ENCODE results near the gene DOLPP1. TPM values are rescaled to one million over a fixed set of nuclear protein-coding genes. Genes with fewer than 3 reads are reported as not detected.

Gene DOLPP1
- polyA plus RNA-seq, 1 donor from 2014 or later: 31.5 TPM

DNA sequence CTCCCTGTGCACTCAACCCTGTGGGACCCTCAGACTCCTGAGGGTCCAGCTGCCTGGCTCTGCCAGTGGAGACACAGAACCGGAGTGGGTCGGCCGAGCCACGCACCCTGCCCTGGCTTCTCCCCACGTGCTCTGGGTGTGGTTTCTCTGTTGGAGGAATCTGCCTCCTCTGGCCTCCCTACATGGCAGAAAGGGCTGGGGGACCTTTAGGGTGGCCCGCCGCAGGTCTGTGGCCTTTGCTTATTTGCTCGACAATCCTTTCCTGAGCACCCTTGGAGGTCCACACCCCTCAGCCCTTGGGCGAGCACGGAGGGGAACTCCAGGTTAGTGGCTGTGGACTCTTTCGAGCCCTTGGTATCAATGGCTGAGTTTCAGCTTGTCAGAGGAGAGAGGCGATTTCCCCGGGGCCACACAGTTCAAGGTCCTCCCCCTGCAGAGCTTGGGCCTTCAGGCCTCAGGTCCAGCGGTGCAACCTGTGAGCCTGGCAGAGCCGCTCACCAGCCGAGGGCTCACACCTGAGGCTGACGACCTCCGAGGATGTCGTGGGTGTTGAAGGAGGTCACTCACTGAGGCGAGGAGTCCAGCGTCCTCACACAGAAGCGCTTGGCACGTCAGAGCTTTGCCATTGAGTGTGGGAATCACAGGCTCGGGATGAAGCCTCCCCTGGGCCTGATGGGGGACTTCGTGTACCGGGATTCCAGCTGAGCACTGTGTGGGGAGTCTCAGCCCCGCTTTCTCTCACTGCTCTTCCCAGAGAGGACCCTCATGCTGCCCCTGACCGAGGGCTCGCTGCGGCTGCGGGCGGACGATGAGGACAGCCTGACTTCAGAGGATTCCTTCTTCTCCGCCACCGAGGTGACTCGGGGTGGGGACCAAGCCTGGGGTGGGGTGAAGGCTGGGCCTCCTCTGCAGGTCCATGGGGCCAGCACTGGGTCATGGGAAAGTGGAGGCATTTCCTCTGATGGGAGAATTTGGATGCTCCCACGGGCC lies 20.8 kb upstream of the DOLPP1 start:
- Histone ChIP-seq H3K79me2 (replicated peaks; ENCODE audit: insufficient read depth, low read length) (no peaks in the 10 kb centered on the region), H3F3A (ENCODE audit: insufficient read depth, low read length, poor library complexity, severe bottlenecking) (no peaks in the 10 kb centered on the region), H3K27ac (ENCODE audit: low read length) (no peak overlapping the region), H3K9ac (ENCODE audit: low read length) (no peak overlapping the region), H3K4me3 (ENCODE audit: low read length) (no peak overlapping the region), H4K20me1 (ENCODE audit: insufficient read depth) (no peaks in the 10 kb centered on the region), H3K36me3 (ENCODE audit: insufficient read depth, low read length) (no peaks in the 10 kb centered on the region), H3K27me3 (ENCODE audit: insufficient read depth, low read depth, low read length) (no peaks in the 10 kb centered on the region), H3K4me2 (ENCODE audit: low read length) (no peak overlapping the region), H3K9me3 (ENCODE audit: low read length) (no peaks in the 10 kb centered on the region), H3K9me2 (ENCODE audit: insufficient read depth, low read length) (no peaks in the 10 kb centered on the region), H2AFZ (ENCODE audit: low read depth, low read length) (no peak overlapping the region)
- TF ChIP-seq EP300 (conservative IDR thresholded peaks at IDR 0.05; ENCODE audit: poor library complexity, severe bottlenecking) (no peak), POLR2AphosphoS5 (IDR thresholded peaks at IDR 0.05) (no peak)

DNA sequence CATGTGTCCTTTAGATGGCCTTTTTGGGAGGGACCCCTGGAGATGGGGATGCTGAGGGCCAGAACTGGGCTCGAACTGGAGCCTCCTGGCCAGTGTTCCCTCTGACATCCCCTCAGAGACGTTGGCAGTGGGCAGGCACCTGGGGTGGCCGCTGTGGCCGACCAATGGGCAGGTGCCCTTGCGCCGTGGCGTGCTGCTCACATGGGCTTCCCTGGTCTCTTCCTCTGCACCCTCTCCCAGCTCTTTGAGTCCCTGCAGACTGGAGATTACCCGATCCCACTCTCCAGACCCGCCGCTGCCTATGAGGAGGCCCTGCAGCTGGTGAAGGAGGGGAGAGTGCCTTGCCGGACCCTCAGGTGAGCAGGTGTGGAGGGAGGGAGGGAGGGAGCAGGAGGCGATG lies 19.9 kb upstream of the DOLPP1 start:
- no peaks in the 10 kb centered on the region for H3K36me3 ChIP-seq (ENCODE audit: insufficient read depth, low read length)
- no peak overlapping the region for H3K27ac ChIP-seq (ENCODE audit: low read length)
- TF ChIP-seq EZH2 (IDR thresholded peaks at IDR 0.05; ENCODE audit: borderline replicate concordance, insufficient read depth, low read length, poor library complexity, severe bottlenecking) (no peak), POLR2AphosphoS5 (IDR thresholded peaks at IDR 0.05) (no peak), RAD21 (conservative IDR thresholded peaks at IDR 0.05) (no peak), MXI1 (conservative IDR thresholded peaks at IDR 0.05; ENCODE audit: poor library complexity, severe bottlenecking) (no peak), EP300 (conservative IDR thresholded peaks at IDR 0.05; ENCODE audit: poor library complexity, severe bottlenecking) (no peak)
- TF ChIP-seq, protein P1, sequence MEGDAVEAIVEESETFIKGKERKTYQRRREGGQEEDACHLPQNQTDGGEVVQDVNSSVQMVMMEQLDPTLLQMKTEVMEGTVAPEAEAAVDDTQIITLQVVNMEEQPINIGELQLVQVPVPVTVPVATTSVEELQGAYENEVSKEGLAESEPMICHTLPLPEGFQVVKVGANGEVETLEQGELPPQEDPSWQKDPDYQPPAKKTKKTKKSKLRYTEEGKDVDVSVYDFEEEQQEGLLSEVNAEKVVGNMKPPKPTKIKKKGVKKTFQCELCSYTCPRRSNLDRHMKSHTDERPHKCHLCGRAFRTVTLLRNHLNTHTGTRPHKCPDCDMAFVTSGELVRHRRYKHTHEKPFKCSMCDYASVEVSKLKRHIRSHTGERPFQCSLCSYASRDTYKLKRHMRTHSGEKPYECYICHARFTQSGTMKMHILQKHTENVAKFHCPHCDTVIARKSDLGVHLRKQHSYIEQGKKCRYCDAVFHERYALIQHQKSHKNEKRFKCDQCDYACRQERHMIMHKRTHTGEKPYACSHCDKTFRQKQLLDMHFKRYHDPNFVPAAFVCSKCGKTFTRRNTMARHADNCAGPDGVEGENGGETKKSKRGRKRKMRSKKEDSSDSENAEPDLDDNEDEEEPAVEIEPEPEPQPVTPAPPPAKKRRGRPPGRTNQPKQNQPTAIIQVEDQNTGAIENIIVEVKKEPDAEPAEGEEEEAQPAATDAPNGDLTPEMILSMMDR (IDR thresholded peaks at IDR 0.05; ENCODE audit: poor library complexity, severe bottlenecking): no peak
- TF ChIP-seq, protein P2, sequence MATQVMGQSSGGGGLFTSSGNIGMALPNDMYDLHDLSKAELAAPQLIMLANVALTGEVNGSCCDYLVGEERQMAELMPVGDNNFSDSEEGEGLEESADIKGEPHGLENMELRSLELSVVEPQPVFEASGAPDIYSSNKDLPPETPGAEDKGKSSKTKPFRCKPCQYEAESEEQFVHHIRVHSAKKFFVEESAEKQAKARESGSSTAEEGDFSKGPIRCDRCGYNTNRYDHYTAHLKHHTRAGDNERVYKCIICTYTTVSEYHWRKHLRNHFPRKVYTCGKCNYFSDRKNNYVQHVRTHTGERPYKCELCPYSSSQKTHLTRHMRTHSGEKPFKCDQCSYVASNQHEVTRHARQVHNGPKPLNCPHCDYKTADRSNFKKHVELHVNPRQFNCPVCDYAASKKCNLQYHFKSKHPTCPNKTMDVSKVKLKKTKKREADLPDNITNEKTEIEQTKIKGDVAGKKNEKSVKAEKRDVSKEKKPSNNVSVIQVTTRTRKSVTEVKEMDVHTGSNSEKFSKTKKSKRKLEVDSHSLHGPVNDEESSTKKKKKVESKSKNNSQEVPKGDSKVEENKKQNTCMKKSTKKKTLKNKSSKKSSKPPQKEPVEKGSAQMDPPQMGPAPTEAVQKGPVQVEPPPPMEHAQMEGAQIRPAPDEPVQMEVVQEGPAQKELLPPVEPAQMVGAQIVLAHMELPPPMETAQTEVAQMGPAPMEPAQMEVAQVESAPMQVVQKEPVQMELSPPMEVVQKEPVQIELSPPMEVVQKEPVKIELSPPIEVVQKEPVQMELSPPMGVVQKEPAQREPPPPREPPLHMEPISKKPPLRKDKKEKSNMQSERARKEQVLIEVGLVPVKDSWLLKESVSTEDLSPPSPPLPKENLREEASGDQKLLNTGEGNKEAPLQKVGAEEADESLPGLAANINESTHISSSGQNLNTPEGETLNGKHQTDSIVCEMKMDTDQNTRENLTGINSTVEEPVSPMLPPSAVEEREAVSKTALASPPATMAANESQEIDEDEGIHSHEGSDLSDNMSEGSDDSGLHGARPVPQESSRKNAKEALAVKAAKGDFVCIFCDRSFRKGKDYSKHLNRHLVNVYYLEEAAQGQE (IDR thresholded peaks at IDR 0.05; ENCODE audit: borderline replicate concordance): no peak
- H2AFZ ChIP-seq (ENCODE audit: low read depth, low read length): no peak overlapping the region
- no peaks in the 10 kb centered on the region for H3K9me2 ChIP-seq (ENCODE audit: insufficient read depth, low read length)
- no peaks in the 10 kb centered on the region for H3K79me2 ChIP-seq (replicated peaks; ENCODE audit: insufficient read depth, low read length)
- no peaks in the 10 kb centered on the region for H4K20me1 ChIP-seq (ENCODE audit: insufficient read depth)
- H3F3A ChIP-seq (ENCODE audit: insufficient read depth, low read length, poor library complexity, severe bottlenecking): no peaks in the 10 kb centered on the region
- H3K4me2 ChIP-seq (ENCODE audit: low read length): no peak overlapping the region
- no peaks in the 10 kb centered on the region for H3K9me3 ChIP-seq (ENCODE audit: low read length)
- no peak overlapping the region for H3K9ac ChIP-seq (ENCODE audit: low read length)
- no peaks in the 10 kb centered on the region for H3K27me3 ChIP-seq (ENCODE audit: insufficient read depth, low read depth, low read length)
- H3K4me3 ChIP-seq (ENCODE audit: low read length): no peak overlapping the region
